Measurements from ENCODE around the gene USP43.
"Not testable (repeated sequence)": the region's sequence is repeated elsewhere in the genome, so short reads cannot be mapped to it uniquely, and the experiment has no call there.

DNA sequence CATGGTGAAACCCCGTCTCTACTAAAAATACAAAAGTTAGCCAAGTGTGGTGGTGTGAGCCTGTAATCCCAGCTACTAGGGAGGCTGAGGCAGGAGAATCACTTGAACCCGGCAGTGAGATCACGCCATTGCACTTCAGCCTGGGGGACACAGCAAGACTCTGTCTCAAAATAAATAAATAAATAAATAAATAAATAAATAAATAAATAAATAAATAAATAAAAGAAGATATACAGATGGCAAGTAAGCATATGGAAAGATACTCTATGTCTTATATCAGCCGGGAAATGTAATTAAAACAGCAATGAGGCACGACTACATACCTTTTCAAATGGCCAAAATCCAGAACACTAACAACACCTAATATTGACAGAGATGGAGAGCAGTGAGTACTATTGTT lies 40.7 kb upstream of the USP43 start:
- TF ChIP-seq, protein P1, sequence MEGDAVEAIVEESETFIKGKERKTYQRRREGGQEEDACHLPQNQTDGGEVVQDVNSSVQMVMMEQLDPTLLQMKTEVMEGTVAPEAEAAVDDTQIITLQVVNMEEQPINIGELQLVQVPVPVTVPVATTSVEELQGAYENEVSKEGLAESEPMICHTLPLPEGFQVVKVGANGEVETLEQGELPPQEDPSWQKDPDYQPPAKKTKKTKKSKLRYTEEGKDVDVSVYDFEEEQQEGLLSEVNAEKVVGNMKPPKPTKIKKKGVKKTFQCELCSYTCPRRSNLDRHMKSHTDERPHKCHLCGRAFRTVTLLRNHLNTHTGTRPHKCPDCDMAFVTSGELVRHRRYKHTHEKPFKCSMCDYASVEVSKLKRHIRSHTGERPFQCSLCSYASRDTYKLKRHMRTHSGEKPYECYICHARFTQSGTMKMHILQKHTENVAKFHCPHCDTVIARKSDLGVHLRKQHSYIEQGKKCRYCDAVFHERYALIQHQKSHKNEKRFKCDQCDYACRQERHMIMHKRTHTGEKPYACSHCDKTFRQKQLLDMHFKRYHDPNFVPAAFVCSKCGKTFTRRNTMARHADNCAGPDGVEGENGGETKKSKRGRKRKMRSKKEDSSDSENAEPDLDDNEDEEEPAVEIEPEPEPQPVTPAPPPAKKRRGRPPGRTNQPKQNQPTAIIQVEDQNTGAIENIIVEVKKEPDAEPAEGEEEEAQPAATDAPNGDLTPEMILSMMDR (IDR thresholded peaks at IDR 0.05 in 8 of 11, conservative IDR thresholded peaks at IDR 0.05 in 3 of 11), result not testable (repeated sequence)
- TF ChIP-seq POLR2A, POLR2AphosphoS5 (IDR thresholded peaks at IDR 0.05): not testable (repeated sequence)

Data from spleen (tissue), 7 donors.